ENCODE data around the gene FPR2. TPM values are rescaled to one million over a fixed set of nuclear protein-coding genes. Genes with fewer than 3 reads are reported as not detected.

The FPR2 gene
- total RNA-seq, 2 experiments from 2014 or later = not detected

DNA sequence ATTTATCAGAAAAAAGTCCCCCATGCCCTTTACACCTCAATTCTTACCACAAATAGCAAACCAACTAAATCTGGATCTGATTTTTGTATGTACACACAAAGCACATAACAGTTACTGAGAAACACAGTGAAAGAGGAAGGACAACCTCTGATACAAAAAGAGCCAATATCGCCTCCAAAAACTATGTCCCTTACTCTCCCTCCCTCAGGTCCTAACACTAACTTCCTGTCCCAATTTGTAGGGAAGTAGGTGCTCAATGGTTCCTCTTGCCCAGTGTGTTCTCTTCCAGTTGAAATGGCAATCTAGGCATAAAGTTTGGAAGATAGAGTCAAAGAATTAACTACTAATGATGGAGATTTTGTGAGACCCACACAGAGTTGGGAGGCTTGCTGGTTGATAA lies 18.2 kb downstream of the FPR2 start:
- H3K27ac ChIP-seq (ENCODE audit: low read depth in 1 of 2, low read length in 2 of 2) = no peak overlapping the region
- H3K36me3 Mint-ChIP-seq (ENCODE audit: low read depth) = no peaks in the 10 kb centered on the region
- CTCF ChIA-PET = no interaction called here
- no peaks in the 10 kb centered on the region for H3K4me1 ChIP-seq (ENCODE audit: insufficient read depth, low read length)
- ATAC-seq (ENCODE audit: poor library complexity) = no peak
- peaks cover 77% of the 10 kb centered on the region for H3K27me3 Mint-ChIP-seq
- peaks cover 5 to 9% of the 10 kb centered on the region in 2 experiments for H3K27me3 ChIP-seq (ENCODE audit: control insufficient read depth in 1 of 2, insufficient read depth in 2 of 2, low read length in 2 of 2)
- POLR2A ChIA-PET = no interaction called here
- no peaks in the 10 kb centered on the region for H3K36me3 ChIP-seq (ENCODE audit: insufficient read depth, low read length)
- TF ChIP-seq, protein P1, sequence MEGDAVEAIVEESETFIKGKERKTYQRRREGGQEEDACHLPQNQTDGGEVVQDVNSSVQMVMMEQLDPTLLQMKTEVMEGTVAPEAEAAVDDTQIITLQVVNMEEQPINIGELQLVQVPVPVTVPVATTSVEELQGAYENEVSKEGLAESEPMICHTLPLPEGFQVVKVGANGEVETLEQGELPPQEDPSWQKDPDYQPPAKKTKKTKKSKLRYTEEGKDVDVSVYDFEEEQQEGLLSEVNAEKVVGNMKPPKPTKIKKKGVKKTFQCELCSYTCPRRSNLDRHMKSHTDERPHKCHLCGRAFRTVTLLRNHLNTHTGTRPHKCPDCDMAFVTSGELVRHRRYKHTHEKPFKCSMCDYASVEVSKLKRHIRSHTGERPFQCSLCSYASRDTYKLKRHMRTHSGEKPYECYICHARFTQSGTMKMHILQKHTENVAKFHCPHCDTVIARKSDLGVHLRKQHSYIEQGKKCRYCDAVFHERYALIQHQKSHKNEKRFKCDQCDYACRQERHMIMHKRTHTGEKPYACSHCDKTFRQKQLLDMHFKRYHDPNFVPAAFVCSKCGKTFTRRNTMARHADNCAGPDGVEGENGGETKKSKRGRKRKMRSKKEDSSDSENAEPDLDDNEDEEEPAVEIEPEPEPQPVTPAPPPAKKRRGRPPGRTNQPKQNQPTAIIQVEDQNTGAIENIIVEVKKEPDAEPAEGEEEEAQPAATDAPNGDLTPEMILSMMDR (IDR thresholded peaks at IDR 0.05) = no peak
- H3K4me3 Mint-ChIP-seq = no peak overlapping the region
- no peak overlapping the region for H3K27ac Mint-ChIP-seq
- no peaks in the 10 kb centered on the region for H3K9me3 ChIP-seq (ENCODE audit: control insufficient read depth in 1 of 2, insufficient read depth in 1 of 2, low read length in 2 of 2)
- H3K9me3 Mint-ChIP-seq = no peaks in the 10 kb centered on the region
- no peak overlapping the region for H3K4me3 ChIP-seq (ENCODE audit: low read length)
- intact Hi-C loops (cut with DNase I, micrococcal nuclease) = loop anchor here (2.0 to 10.0 kb wide), 2 partner anchors 114 to 122 kb away; no protein-coding TSS in a partner anchor
- H3K4me1 Mint-ChIP-seq (ENCODE audit: low read depth) = no peaks in the 10 kb centered on the region
- DNase-seq = no peak

DNA sequence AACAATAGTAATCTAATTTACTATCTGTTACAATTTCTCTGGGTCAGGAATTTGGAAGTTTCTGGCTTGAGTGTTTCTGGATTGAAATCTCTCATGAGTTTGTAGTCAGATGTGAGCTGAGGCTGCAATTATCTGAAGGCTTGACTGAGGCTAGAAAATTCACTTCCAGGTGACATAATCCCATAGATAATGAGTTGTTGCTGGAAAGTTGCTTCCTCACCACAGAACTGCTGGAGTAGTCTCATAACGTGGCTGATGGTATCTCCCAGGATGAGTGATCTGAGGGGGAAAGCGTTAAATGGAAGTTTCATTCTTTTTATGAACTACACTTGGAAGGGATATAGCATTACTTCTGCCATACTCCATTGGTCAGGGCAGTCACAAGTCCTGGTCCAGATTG lies 18.7 kb downstream of the FPR2 start:
- ATAC-seq (ENCODE audit: poor library complexity) (no peak), DNase-seq (no peak)
- Mint-ChIP-seq H3K36me3 (ENCODE audit: low read depth) (no peaks in the 10 kb centered on the region), H3K4me3 (no peak overlapping the region), H3K9me3 (no peaks in the 10 kb centered on the region), H3K27ac (no peak overlapping the region), H3K4me1 (ENCODE audit: low read depth) (no peaks in the 10 kb centered on the region), H3K27me3 (peaks cover 74% of the 10 kb centered on the region)
- Histone ChIP-seq H3K27me3 (ENCODE audit: control insufficient read depth in 1 of 2, insufficient read depth in 2 of 2, low read length in 2 of 2) (peaks cover 5 to 9% of the 10 kb centered on the region in 2 experiments), H3K4me1 (ENCODE audit: insufficient read depth, low read length) (no peaks in the 10 kb centered on the region), H3K27ac (ENCODE audit: low read depth in 1 of 2, low read length in 2 of 2) (no peak overlapping the region), H3K4me3 (ENCODE audit: low read length) (no peak overlapping the region), H3K36me3 (ENCODE audit: insufficient read depth, low read length) (no peaks in the 10 kb centered on the region), H3K9me3 (ENCODE audit: control insufficient read depth in 1 of 2, insufficient read depth in 1 of 2, low read length in 2 of 2) (no peaks in the 10 kb centered on the region)
- ChIA-PET POLR2A (no interaction called here), CTCF (no interaction called here)
- TF ChIP-seq, protein P1 (IDR thresholded peaks at IDR 0.05) = no peak
- intact Hi-C loops (cut with DNase I, micrococcal nuclease) = loop anchor here (2.0 to 10.0 kb wide), 2 partner anchors 115 to 123 kb away; no protein-coding TSS in a partner anchor

DNA sequence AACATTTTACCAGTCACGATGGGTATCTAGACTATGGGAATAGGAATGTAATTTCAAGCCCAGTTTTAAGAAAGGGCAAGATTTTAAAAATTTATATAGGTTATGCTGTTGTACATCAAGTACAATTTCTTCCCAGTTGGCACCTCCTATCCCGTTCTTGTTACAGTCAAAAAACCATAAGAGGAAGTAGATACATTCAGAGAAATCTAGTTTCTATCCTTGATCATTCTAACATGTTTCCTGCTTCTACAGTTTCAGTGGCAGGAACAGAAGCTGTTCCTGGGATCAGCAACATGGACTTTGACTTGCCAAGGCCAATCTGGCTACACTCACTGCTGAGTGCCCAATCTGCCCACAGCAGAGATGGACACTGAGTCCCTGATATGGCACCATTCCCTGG lies 19.3 kb downstream of the FPR2 start:
- peaks cover 5 to 9% of the 10 kb centered on the region in 2 experiments for H3K27me3 ChIP-seq (ENCODE audit: control insufficient read depth in 1 of 2, insufficient read depth in 2 of 2, low read length in 2 of 2)
- no peak overlapping the region for H3K27ac ChIP-seq (ENCODE audit: low read depth in 1 of 2, low read length in 2 of 2)
- ATAC-seq (ENCODE audit: poor library complexity) (no peak), DNase-seq (no peak)
- Mint-ChIP-seq H3K4me3 (no peak overlapping the region), H3K4me1 (ENCODE audit: low read depth) (no peaks in the 10 kb centered on the region), H3K27me3 (peaks cover 68% of the 10 kb centered on the region), H3K9me3 (no peaks in the 10 kb centered on the region), H3K36me3 (ENCODE audit: low read depth) (no peaks in the 10 kb centered on the region), H3K27ac (no peak overlapping the region)
- no peaks in the 10 kb centered on the region for H3K4me1 ChIP-seq (ENCODE audit: insufficient read depth, low read length)
- intact Hi-C loops (cut with DNase I, micrococcal nuclease) = no loop called here
- TF ChIP-seq, protein P1 (IDR thresholded peaks at IDR 0.05) = no peak
- POLR2A ChIA-PET = no interaction called here
- H3K4me3 ChIP-seq (ENCODE audit: low read length) = no peak overlapping the region
- CTCF ChIA-PET = no interaction called here
- H3K9me3 ChIP-seq (ENCODE audit: control insufficient read depth in 1 of 2, insufficient read depth in 1 of 2, low read length in 2 of 2) = no peaks in the 10 kb centered on the region
- H3K36me3 ChIP-seq (ENCODE audit: insufficient read depth, low read length) = no peaks in the 10 kb centered on the region
